Inferior parietal cortex (tissue), 1 donor: ENCODE results near the gene HSPA5.
"Not testable (repeated sequence)": the region's sequence is repeated elsewhere in the genome, so short reads cannot be mapped to it uniquely, and the experiment has no call there.

Experiments used
- DNase-seq: peaks from one replicate; pipeline ENCODE4 v3.0.0-alpha.2; 2016; ENCODE audit errors: extremely low spot score

HSPA5 gene

GRCh38 chr9:125241000-125241862, at the start of gene HSPA5:
Gene HSPA5, minus strand, starts transcription at chr9:125241343. Its CDS starts 217 bp downstream, at chr9:125241126.
- DNase-seq = peak; percentile 99

GRCh38 chr9:125286935-125287433, 45.8 kb upstream of the HSPA5 start:
- not testable (repeated sequence) for DNase-seq

- DNase-seq = peak; percentile 17
These were observed 43.7 kb upstream of the HSPA5 start for GRCh38 chr9:125284855-125285254.

- DNase-seq = no peak
These were observed 39.8 kb upstream of the HSPA5 start for GRCh38 chr9:125280945-125281344.

GRCh38 chr9:125277411-125277810, 36.3 kb upstream of the HSPA5 start:
- DNase-seq = no peak

GRCh38 chr9:125276771-125277170, 35.6 kb upstream of the HSPA5 start:
- no peak for DNase-seq

- no peak for DNase-seq
These were observed 31.6 kb upstream of the HSPA5 start for GRCh38 chr9:125272697-125273096.

GRCh38 chr9:125271081-125271480, 29.9 kb upstream of the HSPA5 start:
- no peak for DNase-seq

GRCh38 chr9:125269014-125269397, 27.9 kb upstream of the HSPA5 start:
- no peak for DNase-seq

- no peak for DNase-seq
These were observed 27.4 kb upstream of the HSPA5 start for GRCh38 chr9:125268394-125269013.

- not testable (repeated sequence) for DNase-seq
These were observed 22.9 kb upstream of the HSPA5 start for GRCh38 chr9:125264068-125264467.

- DNase-seq = no peak
These were observed 21.3 kb upstream of the HSPA5 start for GRCh38 chr9:125262294-125262991.

GRCh38 chr9:125261501-125262293, 20.6 kb upstream of the HSPA5 start, which contains the start of gene GAPVD1:
Gene GAPVD1, plus strand, starts transcription at chr9:125261826. Its CDS starts 37,096 bp downstream, at chr9:125298922.
- peak; percentile 89 for DNase-seq

GRCh38 chr9:125260561-125260960, 19.4 kb upstream of the HSPA5 start:
- DNase-seq = no peak

GRCh38 chr9:125258832-125259534, 17.8 kb upstream of the HSPA5 start:
- DNase-seq = no peak

- no peak for DNase-seq
These were observed 17.1 kb upstream of the HSPA5 start for GRCh38 chr9:125258160-125258785.

- no peak for DNase-seq
These were observed 14.7 kb upstream of the HSPA5 start for GRCh38 chr9:125255781-125256391.

- DNase-seq = no peak
These were observed 13.1 kb upstream of the HSPA5 start for GRCh38 chr9:125254231-125254630.

GRCh38 chr9:125246261-125246667, 5.1 kb upstream of the HSPA5 start:
- no peak for DNase-seq

GRCh38 chr9:125243792-125244260, 2.7 kb upstream of the HSPA5 start:
- no peak for DNase-seq
